IMR-90 (cell line): ENCODE data around the gene RUNX1. TPM values are rescaled to one million over a fixed set of nuclear protein-coding genes. Genes with fewer than 3 reads are reported as not detected.

Source experiments
- ATAC-seq: fragments of 200-7000 bp; cut with Tn5 transposase; 2 replicates; pipeline ENCODE4 v1.9.1; 2020; ENCODE audit warnings: low read depth, mild to moderate bottlenecking, moderate library complexity
- BruUV-seq: library from RNA; stranded (reverse); fragments of 400-500 nt; replicated peaks from 2 replicates; lab custom pipeline; 2021; lab: Mats Ljungman, UMichigan
- CTCF ChIA-PET: fragments of 300-600 bp; formaldehyde crosslinking; extraction: SDS; loops from one replicate; lab custom pipeline; 2021; ENCODE audit warnings: antibody characterized with exemption; lab: Yijun Ruan, JAX
- POLR2A ChIA-PET: fragments of 300-600 bp; sonication (Branson Sonifier 250); formaldehyde crosslinking; loops from one replicate; lab custom pipeline; 2022; ENCODE audit warnings: antibody characterized with exemption; ENCODE audit not compliant: unreplicated experiment; lab: Charles Lee
- DNase-seq: peaks from one replicate; pipeline ENCODE4 v3.0.0; 2013
- H2AFZ ChIP-seq: replicated peaks from 2 replicates; pipeline ENCODE3; 2013; ENCODE audit warnings: low read length, mild to moderate bottlenecking; ENCODE audit not compliant: poor library complexity
- H2AK5ac ChIP-seq: 2 replicates; pipeline ENCODE4 v1.6.1; 2013; ENCODE audit warnings: low read depth, low read length, inconsistent platforms
- H2AK9ac ChIP-seq: replicated peaks from 2 replicates; pipeline ENCODE3; 2013; ENCODE audit warnings: mild to moderate bottlenecking, low read depth, low read length, moderate library complexity; ENCODE audit not compliant: poor library complexity
- H2BK120ac ChIP-seq: 2 replicates; pipeline ENCODE4 v1.6.1; 2013; ENCODE audit warnings: low read depth, low read length, inconsistent platforms
- H2BK15ac ChIP-seq: 3 replicates; pipeline ENCODE4 v1.6.1; 2013; ENCODE audit warnings: low read depth, low read length, inconsistent platforms
- H2BK20ac ChIP-seq: 2 replicates; pipeline ENCODE4 v1.6.1; 2013; ENCODE audit warnings: low read depth, mild to moderate bottlenecking, inconsistent platforms, low read length, moderate library complexity
- H2BK5ac ChIP-seq: 2 replicates; pipeline ENCODE4 v1.6.1; 2013; ENCODE audit warnings: mild to moderate bottlenecking, low read depth, low read length, inconsistent platforms; ENCODE audit not compliant: poor library complexity, severe bottlenecking
- H3K14ac ChIP-seq: replicated peaks from 2 replicates; pipeline ENCODE4 v1.6.1; 2013; ENCODE audit warnings: low read depth, low read length, inconsistent platforms
- H3K18ac ChIP-seq: 2 replicates; pipeline ENCODE4 v1.6.1; 2013; ENCODE audit warnings: low read depth, low read length, control low read depth
- H3K23ac ChIP-seq: 2 replicates; pipeline ENCODE4 v1.6.1; 2013; ENCODE audit warnings: low read depth, low read length, inconsistent platforms
- H3K27ac ChIP-seq: 2 replicates; pipeline ENCODE4 v1.5.1; 2013; ENCODE audit warnings: mild to moderate bottlenecking, control low read depth, low read length; ENCODE audit not compliant: insufficient read depth
- H3K27me3 ChIP-seq: 2 replicates; pipeline ENCODE4 v1.6.1; 2013; ENCODE audit warnings: low read length; ENCODE audit not compliant: control insufficient read depth, insufficient read depth
- H3K36me3 ChIP-seq: 2 replicates; pipeline ENCODE4 v1.6.1; 2013; ENCODE audit warnings: low read length, mixed read lengths; ENCODE audit not compliant: control insufficient read depth, insufficient read depth
- H3K4ac ChIP-seq: 2 replicates; pipeline ENCODE4 v1.6.1; 2013; ENCODE audit warnings: low read depth, low read length, inconsistent platforms
- H3K4me1 ChIP-seq: 2 replicates; pipeline ENCODE4 v1.6.1; 2013; ENCODE audit warnings: low read length, mixed read lengths; ENCODE audit not compliant: control insufficient read depth, insufficient read depth
- H3K4me2 ChIP-seq: 2 replicates; pipeline ENCODE4 v1.6.1; 2013; ENCODE audit warnings: low read depth, mild to moderate bottlenecking, control low read depth, low read length, moderate library complexity
- H3K4me3 ChIP-seq: 2 replicates; pipeline ENCODE4 v1.5.1; 2013; ENCODE audit warnings: low read depth, mild to moderate bottlenecking, control low read depth, low read length, moderate library complexity; ENCODE audit not compliant: insufficient read depth
- H3K56ac ChIP-seq: 2 replicates; pipeline ENCODE4 v1.6.1; 2013; ENCODE audit warnings: low read length, inconsistent platforms; ENCODE audit not compliant: insufficient read depth; ENCODE audit errors: extremely low read depth
- H3K79me1 ChIP-seq, 2 experiments: 2 replicates each; pipeline ENCODE4 v1.6.1; 2013; ENCODE audit warnings: low read length in 2 of 2, inconsistent platforms in 1 of 2, low read depth in 1 of 2
- H3K9ac ChIP-seq: 2 replicates; pipeline ENCODE4 v1.6.1; 2013; ENCODE audit warnings: low read depth, low read length, control low read depth
- H3K9me1 ChIP-seq: 2 replicates; pipeline ENCODE4 v1.6.1; 2013; ENCODE audit warnings: low read length, inconsistent platforms; ENCODE audit not compliant: insufficient read depth
- H3K9me3 ChIP-seq: 2 replicates; pipeline ENCODE4 v1.6.1; 2013; ENCODE audit warnings: low read length; ENCODE audit not compliant: control insufficient read depth, insufficient read depth
- H4K20me1 ChIP-seq: 2 replicates; pipeline ENCODE4 v1.6.1; 2013; ENCODE audit warnings: low read length, inconsistent platforms; ENCODE audit not compliant: insufficient read depth
- H4K5ac ChIP-seq: 2 replicates; pipeline ENCODE4 v1.6.1; 2013; ENCODE audit warnings: mild to moderate bottlenecking, low read depth, low read length, control low read depth
- H4K8ac ChIP-seq, 2 experiments: 2 replicates each; pipeline ENCODE4 v1.6.1; 2013; ENCODE audit warnings: low read depth in 2 of 2, low read length in 2 of 2, control low read depth in 1 of 2, inconsistent platforms in 1 of 2
- H4K91ac ChIP-seq: 2 replicates; pipeline ENCODE4 v1.6.1; 2013; ENCODE audit warnings: low read depth, low read length, inconsistent platforms; ENCODE audit not compliant: insufficient read depth
- CEBPB ChIP-seq: IDR thresholded peaks from 2 replicates; pipeline ENCODE4 v1.6.1; 2012; ENCODE audit warnings: low read depth, low read length, improper control_type of control experiment
- RAD21 ChIP-seq: IDR thresholded peaks from 2 replicates; pipeline ENCODE4 v1.6.1; 2012; ENCODE audit warnings: low read length, improper control_type of control experiment
- WGBS, 2 experiments: methylation state at CpG; one replicate each; pipeline versions ENCODE4 v1.1.5 to v1.1.7; 2013; ENCODE audit warnings: missing lambda C conversion rate in 2 of 2; ENCODE audit not compliant: insufficient read length in 1 of 2; ENCODE audit errors: extremely low coverage in 2 of 2; 5-methylcytosine and 5-hydroxymethylcytosine counted together
- dilution Hi-C: fragments of 300-500 bp; cut with HindIII; formaldehyde crosslinking; loops from one replicate; pipeline ENCODE4 v1.14.3; 2018; ENCODE audit warnings: low sequenced_read_pairs; ENCODE audit not compliant: unreplicated experiment
- in situ Hi-C: fragments of 300-500 bp; cut with MboI; formaldehyde crosslinking; loops from 3 replicates; pipeline ENCODE4 v1.14.3; 2019; ENCODE audit warnings: low sequenced_read_pairs, inconsistent platforms, mixed read lengths
- intact Hi-C: fragments of 100-400 bp; cut with micrococcal nuclease; formaldehyde crosslinking; loops from 2 replicates; pipeline ENCODE4 v1.10.0; 2022
- polyA plus RNA-seq, 3 experiments: library from polyadenylated mRNA; depleted of rRNA; stranded (reverse); fragments of >200 nt; gene quantifications; 2 replicates each; pipeline ENCODE4 v1.2.3, GENCODE V29; 2012; ENCODE audit warnings: low replicate concordance in 1 of 3
- total RNA-seq: library from RNA; depleted of rRNA; stranded (reverse); fragments of >200 nt; gene quantifications from 2 replicates; pipeline ENCODE4 v1.2.3, GENCODE V29; 2012

RUNX1 gene
- total and polyA plus RNA-seq, 2 of the 4 experiments (the other 2 are of a cell fraction), result 34.5 to 56.5 TPM

- dilution Hi-C loops, result no loop called here
- Histone ChIP-seq H3K4ac (no peak overlapping the region; the same call in 1 of the 2 replicates), H2BK120ac (no peak overlapping the region), H3K79me1 (peaks cover 51 to 93% of the 10 kb centered on the region in 2 experiments), H3K4me1 (peaks cover 23% of the 10 kb centered on the region), H3K9me1 (peaks cover 19% of the 10 kb centered on the region), H2AK9ac (no peak overlapping the region), H3K18ac (no peak overlapping the region), H3K9me3 (no peaks in the 10 kb centered on the region), H3K27me3 (no peaks in the 10 kb centered on the region), H3K9ac (no peak overlapping the region), H3K23ac (no peak overlapping the region), H4K91ac (no peak overlapping the region), H4K5ac (no peak overlapping the region), H2BK15ac (no peak overlapping the region), H2AK5ac (no peak overlapping the region), H2AFZ (no peak overlapping the region), H3K27ac (no peak overlapping the region), H2BK5ac (no peak overlapping the region), H3K14ac (no peak overlapping the region), H4K8ac (no peak overlapping the region), H3K36me3 (peaks cover 45% of the 10 kb centered on the region), H3K4me2 (no peak overlapping the region), H4K20me1 (peaks cover 46% of the 10 kb centered on the region), H2BK20ac (no peak overlapping the region), H3K4me3 (no peak overlapping the region), H3K56ac (no peak overlapping the region)
- in situ Hi-C loops, result no loop called here
- 64% methylated on average over 2 of the region's 8 CpGs; no CpG with 5 or more reads in 1 of the 2 experiments for WGBS, 2 experiments
- intact Hi-C loops, result no loop called here
- CTCF ChIA-PET, result interaction anchor here (1.0 kb wide), 1 partner anchor 13 kb away, joined by 3 read pairs; no protein-coding TSS in a partner anchor
- POLR2A ChIA-PET, result no interaction called here
- BruUV-seq, result no TSS peak
- ATAC-seq (no peak), DNase-seq (no peak)
- no peak for TF ChIP-seq RAD21
- 0 out of 2 replicates have a peak, but pooled peaks have one; percentile 36 for TF ChIP-seq CEBPB
These were observed 251.1 kb downstream of the RUNX1 start for GRCh38 chr21:34797921-34798535.
